Right forelimb (tissue), 1 donor: ENCODE results near the gene GABBR2.
A peak's percentile ranks its signal among the peaks of the same experiment; 100 is the strongest.
"Not testable (repeated sequence)": the region's sequence is repeated elsewhere in the genome, so short reads cannot be mapped to it uniquely, and the experiment has no call there.

ENCODE experiments used
- DNase-seq: peaks from one replicate; pipeline ENCODE4 v3.0.0-alpha.2; 2018

The GABBR2 gene

GRCh38 chr9:98272083-98272482, 436.7 kb downstream of the GABBR2 start:
- no peak for DNase-seq

- no peak for DNase-seq
Observed at GRCh38 chr9:98271479-98271878, 437.3 kb downstream of the GABBR2 start.

GRCh38 chr9:98270284-98270683, 438.5 kb downstream of the GABBR2 start:
- not testable (repeated sequence) for DNase-seq

GRCh38 chr9:98269652-98270051, 439.1 kb downstream of the GABBR2 start:
- not testable (repeated sequence) for DNase-seq

- not testable (repeated sequence) for DNase-seq
Observed at GRCh38 chr9:98267556-98267955, 441.2 kb downstream of the GABBR2 start.

- no peak for DNase-seq
Observed at GRCh38 chr9:98264516-98264915, 444.2 kb downstream of the GABBR2 start.

- peak; percentile 79 for DNase-seq
Observed at GRCh38 chr9:98263482-98264357, 445.0 kb downstream of the GABBR2 start.

GRCh38 chr9:98263080-98263479, 445.7 kb downstream of the GABBR2 start:
- DNase-seq: no peak

GRCh38 chr9:98262056-98262455, 446.7 kb downstream of the GABBR2 start:
- no peak for DNase-seq

GRCh38 chr9:98260635-98261034, 448.1 kb downstream of the GABBR2 start:
- no peak for DNase-seq

GRCh38 chr9:98259791-98260190, 448.9 kb downstream of the GABBR2 start:
- DNase-seq: no peak

GRCh38 chr9:98256756-98257155, 452.0 kb downstream of the GABBR2 start:
- no peak for DNase-seq

- peak; percentile 97 for DNase-seq
Observed at GRCh38 chr9:98255578-98256296, 453.0 kb downstream of the GABBR2 start, which contains the start of gene TBC1D2. TSS of gene TBC1D2 (minus strand) at chr9:98255649. CDS start at chr9:98255541, 108 bp downstream.

- DNase-seq: no peak
Observed at GRCh38 chr9:98255061-98255577, 453.6 kb downstream of the GABBR2 start.

GRCh38 chr9:98254228-98255060, 454.3 kb downstream of the GABBR2 start:
- no peak for DNase-seq

GRCh38 chr9:98253565-98253964, 455.2 kb downstream of the GABBR2 start:
- no peak for DNase-seq

GRCh38 chr9:98251551-98251950, 457.2 kb downstream of the GABBR2 start:
- no peak for DNase-seq

- no peak for DNase-seq
Observed at GRCh38 chr9:98249771-98250170, 459.0 kb downstream of the GABBR2 start.

GRCh38 chr9:98248737-98249474, 459.8 kb downstream of the GABBR2 start:
- DNase-seq: no peak

- DNase-seq: no peak
Observed at GRCh38 chr9:98247831-98248657, 460.7 kb downstream of the GABBR2 start.

- no peak for DNase-seq
Observed at GRCh38 chr9:98242426-98242825, 466.3 kb downstream of the GABBR2 start.
